Myocyte (in vitro differentiated cells): ENCODE results near the gene LSAMP. TPM values are rescaled to one million over a fixed set of nuclear protein-coding genes. Genes with fewer than 3 reads are reported as not detected.

Experiments
- DNase-seq: peaks from one replicate; pipeline ENCODE4 v3.0.0-alpha.2; 2012; ENCODE audit warnings: low read depth
- polyA plus RNA-seq: library from polyadenylated mRNA; unstranded; fragments of >200 nt; gene quantifications from one replicate; pipeline ENCODE4 v1.2.1, GENCODE V29; 2012; ENCODE audit warnings: missing spikeins
- total RNA-seq: library from RNA; depleted of rRNA; stranded (reverse); fragments of >200 nt; gene quantifications from 2 replicates; pipeline ENCODE4 v1.2.3, GENCODE V29; 2014

Gene LSAMP
- 0.03 TPM in 1 of 2 replicates, not detected in the other for total RNA-seq
- polyA plus RNA-seq = 0.09 TPM

DNA sequence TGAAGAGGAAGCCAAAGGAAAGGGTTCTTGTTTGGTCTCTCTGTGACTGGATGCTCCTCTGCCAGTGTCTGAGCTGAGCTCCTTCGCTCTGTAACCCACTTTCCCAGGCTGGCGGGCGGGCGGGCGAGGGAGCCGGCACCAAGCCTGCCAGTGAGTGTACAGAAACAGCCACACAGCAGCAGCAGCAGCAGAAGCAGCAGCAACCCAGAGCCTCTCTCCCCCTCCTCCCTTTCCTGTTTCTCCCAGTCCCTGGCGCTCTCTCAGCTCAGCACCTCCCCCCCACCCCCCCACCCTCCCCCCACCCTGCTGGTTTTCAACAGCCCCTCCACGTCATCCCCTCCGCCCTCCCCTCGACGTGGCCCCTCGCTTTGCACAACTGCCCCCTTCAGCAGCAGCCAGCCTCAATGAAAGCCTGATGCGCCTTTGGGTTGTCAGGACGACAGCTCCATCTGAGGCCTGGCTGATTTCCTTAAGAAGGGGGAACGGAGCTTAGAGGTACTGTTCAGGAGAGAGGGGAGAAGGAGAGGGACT, at the start of gene LSAMP:
Gene LSAMP (minus strand): TSS at position 177 of the 531 bp plus-strand sequence.
- DNase-seq = no peak

DNA sequence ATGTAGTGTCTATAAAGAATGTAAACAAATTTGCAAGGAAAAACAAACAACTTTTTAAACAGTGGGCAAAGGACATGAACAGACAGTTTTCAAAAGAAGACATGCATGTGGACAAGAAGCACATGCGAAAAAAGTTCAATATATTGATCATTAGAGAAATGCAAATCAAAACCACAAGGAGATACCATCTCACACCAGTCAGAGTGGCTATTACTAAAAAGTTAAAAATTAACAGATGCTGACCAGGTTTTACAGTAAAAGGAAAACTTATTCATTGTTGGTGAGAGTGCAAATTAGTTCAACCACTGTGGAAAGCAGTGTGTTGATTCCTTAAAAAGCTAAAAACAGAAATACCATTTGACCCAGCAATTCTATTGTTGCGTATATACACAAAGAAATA, 47.1 kb upstream of the LSAMP start:
- no peak for DNase-seq

DNA sequence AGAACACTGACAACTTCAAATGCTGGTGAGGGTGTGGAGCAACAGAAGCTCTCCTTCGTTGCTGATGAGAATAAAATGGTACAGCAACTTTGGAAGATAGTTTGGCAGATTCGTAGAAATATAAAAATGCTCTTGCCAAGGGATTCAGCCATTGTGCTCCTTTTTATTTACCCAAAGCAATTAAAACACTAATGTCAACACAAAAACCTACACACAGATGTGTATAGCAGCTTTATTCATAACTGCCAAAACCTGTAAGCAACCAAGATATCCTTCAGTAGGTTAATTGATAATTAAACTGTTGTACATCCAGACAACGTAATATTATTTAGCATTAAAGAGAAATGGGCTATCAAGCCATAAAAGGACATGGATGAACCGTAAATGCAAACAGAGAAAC, 37.8 kb upstream of the LSAMP start:
- no peak for DNase-seq

DNA sequence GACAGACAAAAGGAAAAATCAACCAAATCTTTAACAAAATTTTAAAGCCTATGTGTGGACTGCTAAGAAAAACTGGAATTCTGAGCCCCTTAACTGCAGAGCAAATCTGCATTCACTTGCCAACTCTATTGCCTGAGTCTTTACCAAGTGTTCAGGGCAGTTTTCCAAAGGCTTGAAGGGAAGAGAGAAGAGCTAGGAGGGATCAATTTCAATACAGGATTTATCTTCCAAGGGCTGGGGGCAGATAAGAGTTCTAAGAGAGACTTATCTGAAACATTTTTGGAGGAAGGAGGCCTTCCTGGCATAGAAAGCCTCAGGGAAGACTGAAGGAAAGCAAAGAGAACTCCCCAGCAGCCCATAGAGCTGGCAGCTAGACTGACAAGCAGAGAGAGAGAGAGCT, 31.4 kb upstream of the LSAMP start:
- no peak for DNase-seq

DNA sequence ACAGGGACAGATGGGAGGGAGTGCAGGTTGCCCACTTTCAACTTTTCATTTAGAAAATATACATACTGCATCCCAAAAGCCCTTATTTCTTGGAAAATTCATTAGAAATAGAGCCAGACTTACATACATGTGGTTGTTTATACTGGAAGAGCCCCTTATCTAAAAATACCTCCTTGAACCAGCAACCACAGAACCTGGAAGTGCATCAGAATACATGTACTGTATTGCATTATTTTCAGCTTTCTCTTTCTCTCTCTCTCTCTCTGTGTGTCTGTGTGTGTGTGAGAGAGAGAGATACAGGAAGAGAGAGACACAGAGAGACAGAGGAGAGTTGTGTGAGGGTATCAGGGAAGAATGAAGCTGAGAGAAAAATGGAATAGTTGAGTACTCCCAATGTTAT, 29.5 kb upstream of the LSAMP start:
- no peak for DNase-seq

DNA sequence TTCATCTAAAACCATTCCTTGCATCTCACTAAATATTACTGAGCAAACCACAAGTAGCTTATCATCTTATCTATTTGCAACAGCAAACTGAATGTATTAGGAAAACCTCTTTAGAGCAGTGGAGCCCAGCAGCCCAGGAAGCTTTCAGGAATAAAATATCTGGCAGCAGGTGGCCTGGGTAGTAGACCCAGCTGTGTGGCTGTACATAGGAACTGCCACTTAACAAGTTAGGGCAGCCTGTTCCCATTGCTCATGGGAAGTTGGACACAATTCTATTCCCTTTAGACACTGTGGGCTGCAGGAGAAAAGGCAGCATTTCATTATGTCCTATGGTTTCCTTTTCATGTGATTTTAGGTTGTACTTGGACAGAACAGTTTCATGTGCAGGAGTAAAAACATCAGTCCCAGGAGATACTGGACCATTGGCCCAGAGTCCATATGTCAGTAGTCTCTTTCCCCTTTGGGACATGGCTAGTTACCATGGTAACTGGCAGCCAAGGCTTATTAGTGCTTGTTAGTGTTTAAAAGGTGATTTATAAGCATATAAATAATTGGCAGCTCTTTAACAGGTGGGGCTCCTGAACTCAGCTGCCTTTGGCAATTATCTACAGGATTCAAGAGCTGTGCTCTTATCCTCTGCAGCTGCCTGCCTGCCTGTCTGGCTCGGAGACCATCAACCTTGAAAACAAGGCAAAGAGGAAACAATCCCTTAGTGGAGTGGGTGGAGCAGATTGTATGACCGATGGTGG, 28.9 kb upstream of the LSAMP start:
- no peak for DNase-seq

DNA sequence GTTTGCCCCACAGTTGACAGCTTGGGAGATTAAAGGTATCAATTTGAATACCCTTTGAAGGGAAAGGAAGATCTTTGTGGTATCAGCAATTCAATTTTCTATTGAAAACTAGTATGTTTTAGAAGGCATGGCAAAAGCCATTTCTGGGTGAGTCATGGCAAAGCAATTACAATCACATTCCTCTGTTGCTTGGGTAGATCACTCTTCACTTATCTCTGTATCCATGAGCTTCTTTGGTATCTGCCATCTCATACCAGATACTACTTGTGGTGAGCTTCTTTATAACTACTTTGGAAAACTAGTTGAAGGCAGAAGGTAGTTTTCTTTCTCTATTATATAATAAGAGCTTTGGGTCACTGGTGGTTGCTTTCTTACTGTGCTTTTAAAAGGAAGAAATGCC, 28.3 kb upstream of the LSAMP start:
- DNase-seq = no peak

DNA sequence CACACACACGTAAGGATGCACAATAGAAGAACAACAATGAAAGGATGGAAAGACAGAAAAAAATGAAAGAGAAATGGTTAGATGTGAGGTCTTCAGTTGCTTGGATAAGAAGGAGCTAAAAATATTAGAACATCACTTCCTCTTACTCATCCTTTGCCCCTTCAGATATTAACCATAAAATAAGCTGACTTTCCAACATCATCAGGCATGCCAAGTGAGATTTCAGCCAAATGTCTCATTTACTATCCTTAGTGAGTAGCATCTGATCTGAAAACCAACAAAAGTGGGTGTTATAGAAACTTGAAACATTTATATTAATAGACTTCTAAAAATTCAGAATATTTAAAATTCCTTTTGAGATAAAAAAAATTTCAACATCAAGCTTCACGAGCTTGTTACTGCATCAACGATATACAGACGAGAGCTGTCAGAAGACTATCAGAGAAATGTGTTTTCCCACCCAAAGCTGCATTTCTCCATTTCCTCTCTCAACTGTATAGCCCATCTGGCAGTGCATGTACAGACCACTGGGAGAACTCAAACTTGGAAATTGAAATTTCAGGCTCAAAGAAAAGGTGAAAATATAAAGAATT, 25.4 kb upstream of the LSAMP start:
- no peak for DNase-seq

DNA sequence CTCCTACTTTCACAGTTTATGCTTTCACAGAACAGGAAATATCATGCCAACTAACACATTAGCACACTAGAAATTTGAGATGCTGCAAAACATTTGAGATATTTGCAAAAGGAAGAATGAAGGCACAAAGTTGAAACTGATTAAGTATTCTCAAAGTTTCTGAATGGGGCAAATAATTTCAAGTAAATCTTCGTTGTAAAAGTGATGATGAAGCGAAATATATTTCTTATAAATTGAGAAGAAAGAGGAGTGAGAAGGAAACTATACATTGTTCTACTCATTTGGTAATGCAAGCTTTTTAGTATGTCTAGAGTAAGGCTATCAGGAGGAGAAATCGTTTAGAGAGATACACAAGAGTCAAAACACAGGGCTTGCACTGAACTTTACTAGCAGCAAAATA, 24.3 kb upstream of the LSAMP start:
- DNase-seq = no peak

DNA sequence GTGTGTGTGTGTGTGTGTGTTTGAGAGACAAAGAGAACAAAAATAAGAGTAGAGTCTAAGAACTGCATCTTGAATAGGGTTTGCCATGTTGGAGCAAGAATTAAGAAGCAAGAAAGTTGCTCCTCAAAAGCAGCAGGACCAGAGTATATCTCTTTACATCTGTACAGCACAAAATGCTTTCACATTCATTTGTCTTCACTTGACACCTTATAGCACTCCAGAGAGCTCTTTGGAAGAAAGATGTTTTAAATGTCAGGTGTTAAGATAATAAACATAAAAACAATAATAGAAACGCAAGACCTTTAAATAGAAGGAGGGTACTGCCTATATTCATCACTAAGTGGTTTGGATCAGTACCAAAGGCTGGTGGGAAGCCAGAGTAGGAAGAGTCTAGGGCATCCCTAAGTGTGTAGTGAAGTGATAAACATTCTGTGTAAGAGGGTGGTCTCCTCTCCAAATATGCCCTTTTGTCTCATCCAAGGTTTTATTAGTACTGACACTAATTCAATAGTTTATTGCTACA, 19.1 kb upstream of the LSAMP start:
- DNase-seq = no peak

DNA sequence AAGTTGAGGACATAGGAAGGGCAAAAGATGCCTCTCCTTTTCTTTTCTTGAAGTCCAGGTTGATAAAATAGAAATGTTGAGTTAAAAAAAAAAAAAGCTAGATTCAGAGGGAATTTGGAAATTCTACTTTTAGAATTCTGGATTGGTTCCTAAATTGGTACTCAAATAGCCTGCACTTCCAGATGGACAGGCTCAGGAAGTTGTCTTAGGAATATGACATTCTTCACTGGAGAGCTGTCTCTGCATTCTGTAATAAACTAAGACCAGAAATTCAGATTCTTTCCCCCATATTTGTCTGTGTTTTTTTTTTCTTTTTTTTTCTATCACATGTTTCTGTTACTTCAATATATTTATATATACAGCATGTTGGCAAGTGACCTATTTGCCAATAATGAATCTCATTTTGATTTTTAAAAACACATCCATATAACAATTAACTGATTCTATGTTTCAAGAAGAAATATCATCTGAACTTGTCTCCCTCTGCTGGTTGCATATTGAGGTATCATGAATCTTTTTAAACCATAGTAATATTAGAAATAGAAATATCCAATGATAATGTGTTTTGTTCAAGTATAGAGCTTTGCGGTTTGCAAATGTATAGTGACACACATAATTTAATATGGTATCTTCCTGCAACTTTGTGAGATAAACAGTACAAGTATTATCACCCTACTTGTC, 8.5 kb upstream of the LSAMP start:
- DNase-seq = no peak

DNA sequence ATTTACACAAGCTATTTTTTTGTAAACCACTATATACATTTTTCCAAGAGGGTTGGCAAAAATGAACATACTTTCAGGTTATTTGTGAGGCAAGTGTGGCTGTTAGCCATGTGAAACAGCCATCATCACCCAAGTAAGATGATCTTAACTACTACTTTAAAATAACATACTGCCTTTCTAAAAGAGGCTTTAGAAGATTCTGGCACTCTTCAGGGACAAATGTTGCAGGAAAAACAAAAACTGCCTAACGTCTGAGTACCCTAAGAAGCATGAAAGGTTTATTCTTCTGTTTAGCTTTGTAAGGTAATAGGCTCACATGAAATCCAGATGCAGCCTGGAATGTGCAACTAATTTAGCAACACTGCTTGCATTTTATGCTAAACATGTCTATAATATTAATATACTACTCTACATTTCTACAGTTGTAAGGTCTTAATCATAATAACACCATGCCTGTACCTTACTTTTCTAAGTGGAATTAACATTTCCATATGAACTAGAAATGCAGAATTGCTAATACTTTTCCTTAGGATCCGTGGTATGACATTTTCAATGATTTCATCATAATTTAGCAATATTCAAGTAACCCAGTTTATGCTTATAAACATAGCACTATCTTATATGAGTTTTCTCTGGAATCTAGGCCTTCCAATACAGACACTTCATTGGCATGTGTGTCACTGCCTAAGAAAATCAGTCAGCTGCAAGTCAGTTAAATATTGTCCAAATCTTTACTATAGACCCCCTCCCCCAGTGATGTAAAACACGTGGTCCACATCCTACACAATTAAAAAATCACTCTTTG, 4.5 kb upstream of the LSAMP start:
- no peak for DNase-seq

DNA sequence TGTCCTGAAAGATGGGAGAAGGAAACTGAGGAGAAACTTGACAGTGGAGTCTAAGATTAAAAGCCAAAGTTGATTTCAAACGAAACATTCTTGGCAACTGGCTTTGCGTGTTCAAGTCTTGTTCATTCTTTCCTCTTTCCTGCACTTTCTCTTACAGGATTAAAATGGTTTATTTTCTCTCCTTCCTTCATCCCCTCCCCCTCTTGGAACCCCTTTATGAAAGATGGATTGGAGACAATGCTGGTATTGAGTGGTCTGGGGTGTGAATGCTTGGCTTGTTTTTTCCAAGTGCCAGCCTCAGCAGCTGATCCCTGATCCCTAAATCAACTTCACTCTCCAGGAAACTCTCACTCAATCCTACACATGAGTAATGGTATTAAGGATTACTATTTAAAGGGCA, 703 bp upstream of the LSAMP start:
- DNase-seq = no peak

DNA sequence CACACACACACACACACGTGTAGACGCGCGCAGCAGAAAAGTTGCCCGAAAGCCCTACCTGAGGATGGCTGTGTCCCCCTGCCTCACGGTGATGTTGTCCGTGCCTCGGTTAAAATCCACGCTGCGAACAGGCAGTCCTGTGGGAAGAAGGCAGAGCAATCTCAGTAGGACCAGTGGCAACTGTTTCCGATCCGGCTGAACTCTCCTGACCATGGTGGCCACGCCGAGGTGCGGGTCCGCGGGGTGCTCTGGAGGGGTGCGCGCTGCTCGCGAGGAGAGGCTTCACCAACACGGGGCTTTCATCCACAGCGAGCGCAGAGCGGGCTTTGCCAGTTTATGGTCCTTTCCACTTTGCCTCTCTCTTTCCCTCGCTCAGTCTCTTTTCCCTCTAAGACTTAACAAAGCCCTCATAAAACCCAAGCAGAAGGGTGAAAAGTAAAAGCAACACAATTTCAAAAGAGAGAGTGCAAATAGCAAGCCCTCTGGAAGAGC, 422 bp downstream of the LSAMP start:
- DNase-seq = no peak

DNA sequence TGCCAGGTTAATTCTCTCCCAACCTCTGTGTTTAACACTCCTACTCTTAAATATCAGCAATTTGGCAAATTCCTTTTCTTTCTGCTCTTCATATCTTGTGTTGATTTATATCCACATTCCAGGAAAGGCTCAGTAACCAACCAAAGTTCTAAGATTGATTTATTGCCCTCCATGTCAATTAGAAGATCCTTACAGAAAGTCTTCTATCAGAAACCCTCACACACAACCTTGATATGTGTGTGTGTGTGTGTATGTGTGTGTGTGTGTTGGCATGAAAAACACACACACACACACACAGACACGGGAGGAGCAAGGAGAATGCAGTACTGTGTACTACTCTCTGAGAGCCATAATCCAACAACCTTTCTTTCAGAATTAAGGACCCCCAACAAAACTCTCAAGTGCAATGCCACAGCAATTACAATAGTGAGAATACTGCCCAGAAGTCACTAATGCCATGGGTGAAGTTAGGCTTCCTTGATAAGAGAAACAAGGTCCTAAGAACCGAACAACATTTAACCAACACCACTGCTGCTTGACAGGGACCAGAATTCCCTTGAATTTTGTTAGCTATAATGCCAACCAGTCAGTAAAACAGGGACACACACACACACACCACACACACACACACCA, 1.1 kb downstream of the LSAMP start:
- no peak for DNase-seq

DNA sequence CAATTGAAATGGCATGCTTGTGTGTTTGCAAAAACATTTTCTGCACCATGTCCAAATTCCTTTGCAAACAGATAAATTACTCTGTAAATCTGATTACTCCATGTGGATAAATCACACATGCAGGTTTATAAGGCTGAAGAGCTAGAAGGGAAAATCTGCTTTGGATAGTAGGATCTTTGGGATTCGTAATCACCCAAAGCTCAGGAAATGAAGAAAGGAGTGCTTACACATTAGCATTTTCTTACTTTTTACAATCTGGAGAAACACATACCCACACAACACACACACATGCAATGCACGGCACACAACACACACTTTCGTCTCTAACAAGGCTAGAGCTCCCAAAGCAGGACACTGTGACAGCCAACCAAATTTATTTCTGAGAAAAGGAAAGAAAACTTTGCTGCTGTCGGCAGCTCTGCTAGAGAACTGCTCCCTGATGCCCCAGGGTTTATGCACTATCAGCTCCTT, 2.1 kb downstream of the LSAMP start:
- DNase-seq = no peak

DNA sequence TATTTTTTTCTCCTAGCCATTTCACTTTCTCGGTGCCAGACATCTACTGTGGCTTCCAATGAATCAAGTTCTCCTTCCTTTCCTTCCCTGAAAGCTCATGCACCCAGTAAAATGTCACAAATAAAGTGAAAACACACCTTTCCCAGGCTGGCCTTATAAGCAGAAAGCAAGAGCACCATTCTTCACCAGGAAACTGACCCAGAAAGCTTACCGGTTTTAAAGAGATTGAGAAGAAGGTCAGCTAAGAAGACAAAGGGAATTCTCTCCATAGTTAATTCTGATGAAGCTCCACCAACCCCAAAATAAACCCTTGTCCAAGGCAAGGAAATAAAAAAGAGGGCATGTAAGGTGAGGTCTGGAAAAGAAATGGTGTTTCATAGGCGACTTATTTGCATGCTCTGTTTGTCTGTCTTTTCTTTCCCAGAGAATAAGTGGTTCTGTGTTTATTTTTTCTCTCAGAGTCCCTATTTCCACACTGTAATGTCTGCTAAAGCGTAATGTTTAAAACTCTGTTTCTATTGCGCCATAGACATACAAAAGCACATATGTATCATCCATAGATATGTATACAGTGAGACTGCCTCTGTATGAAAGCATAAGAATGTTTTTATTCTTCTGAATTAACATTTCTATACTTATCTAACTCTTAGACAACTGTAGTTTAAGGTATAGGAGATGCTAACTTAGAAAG, 2.8 kb downstream of the LSAMP start:
- DNase-seq = no peak

DNA sequence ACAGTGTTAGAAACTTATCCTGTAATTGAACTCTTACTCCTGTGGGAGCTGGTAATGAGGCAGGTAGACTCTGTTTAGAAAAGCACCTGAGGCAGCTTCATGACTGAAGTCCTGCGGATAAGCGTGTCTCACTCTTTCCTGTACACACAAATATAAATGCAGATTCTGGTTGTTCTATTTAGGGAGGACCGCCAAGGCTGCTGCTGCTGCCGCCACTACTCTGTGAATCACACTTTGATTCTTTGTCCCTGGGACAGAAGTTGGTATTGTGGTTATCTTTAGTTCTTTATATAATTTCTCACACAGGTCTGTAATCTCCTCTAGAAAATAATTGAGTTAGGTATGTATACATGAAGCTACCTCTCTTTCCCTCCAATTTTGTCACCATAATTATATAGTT, 3.6 kb downstream of the LSAMP start:
- no peak for DNase-seq

DNA sequence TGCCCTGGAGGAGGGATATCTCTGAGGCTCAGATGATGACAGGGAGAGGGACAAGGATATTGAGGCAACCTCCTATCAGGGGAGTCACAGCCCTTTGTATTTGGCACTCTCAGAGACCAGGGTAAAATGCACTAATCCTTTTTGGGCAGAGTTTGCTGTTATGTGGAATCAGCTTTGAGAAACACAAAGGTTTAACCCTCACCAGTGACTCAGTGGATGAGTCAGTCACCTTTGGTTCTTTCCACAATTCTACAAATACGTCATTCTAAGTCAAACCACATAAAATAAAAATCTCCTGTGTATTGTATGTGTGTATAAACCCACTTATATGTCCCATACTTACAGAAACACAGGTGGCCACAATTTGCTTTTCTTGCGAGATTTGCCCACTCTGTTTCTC, 5.1 kb downstream of the LSAMP start:
- DNase-seq = no peak

DNA sequence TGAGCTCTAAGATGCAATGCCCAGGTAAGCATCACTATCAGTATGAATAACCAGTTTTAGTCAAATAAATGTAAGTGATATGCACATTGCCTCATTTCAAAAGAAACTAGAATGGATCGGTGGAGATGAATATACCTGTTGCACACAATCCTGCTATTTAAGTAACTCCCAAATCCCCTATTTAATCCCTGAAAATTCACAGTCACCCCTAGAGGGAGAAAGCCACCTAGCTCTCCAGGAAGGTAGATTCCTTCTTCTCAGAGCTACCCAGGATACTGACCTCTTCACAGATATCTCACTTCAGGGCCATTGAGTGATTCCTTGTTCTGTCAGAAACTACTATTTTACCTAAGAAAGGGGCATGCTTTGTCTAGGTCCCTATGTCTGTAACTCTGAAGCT, 11.7 kb downstream of the LSAMP start:
- DNase-seq = no peak
